ENCODE data around the gene TMC8. TPM values are rescaled to one million over a fixed set of nuclear protein-coding genes. Genes with fewer than 3 reads are reported as not detected.
A peak's percentile ranks its signal among the peaks of the same experiment; 100 is the strongest.

The TMC8 gene
- total and polyA plus RNA-seq, 12 donors = 0.44 to 28.8 (median 6.3) TPM

DNA sequence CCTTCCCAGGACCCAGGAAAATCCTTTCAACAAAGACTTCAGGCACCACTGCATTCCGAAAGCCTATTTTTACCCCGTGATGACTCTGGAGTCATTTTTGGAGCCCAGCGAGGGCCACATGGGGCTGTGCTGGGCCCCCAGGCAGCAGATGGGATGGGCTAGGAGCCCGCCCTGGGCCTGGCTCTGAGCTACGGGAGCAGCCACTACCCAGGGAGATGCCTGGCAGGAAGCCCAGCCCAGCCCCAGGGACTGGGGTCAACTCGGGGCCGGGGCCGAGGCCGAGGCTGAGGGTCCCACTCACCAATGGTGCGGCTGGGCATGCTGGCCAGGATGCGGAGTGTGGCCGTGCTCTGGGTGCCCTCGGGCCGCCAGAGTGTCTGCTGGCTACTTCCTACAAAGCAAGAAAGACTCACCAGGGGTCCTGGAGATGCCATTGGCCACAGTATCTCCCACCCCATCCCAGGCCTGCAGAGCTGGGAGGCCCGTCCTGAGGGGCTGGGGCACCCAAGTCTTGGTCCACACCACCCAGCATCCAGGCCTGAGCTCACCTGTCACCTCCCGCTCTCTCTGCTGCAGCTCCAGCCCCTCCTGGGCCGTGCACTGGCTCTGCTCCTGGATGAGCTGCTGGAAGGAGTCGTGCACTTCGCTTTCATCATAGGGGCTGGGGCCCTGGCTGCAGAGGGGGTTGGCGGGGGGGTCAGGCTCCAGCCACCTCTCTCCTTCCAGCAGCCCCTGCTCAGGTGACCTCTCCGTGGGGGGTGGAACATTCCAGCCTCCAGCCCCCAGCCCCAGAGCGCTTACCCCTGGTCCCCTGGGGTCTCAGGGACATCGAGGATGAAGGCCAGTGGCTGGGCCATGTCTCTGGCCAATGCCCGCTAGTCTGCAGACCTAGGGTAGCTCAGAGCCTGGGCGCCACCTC, 4.3 kb upstream of the TMC8 start:
- TF ChIP-seq, protein P1, sequence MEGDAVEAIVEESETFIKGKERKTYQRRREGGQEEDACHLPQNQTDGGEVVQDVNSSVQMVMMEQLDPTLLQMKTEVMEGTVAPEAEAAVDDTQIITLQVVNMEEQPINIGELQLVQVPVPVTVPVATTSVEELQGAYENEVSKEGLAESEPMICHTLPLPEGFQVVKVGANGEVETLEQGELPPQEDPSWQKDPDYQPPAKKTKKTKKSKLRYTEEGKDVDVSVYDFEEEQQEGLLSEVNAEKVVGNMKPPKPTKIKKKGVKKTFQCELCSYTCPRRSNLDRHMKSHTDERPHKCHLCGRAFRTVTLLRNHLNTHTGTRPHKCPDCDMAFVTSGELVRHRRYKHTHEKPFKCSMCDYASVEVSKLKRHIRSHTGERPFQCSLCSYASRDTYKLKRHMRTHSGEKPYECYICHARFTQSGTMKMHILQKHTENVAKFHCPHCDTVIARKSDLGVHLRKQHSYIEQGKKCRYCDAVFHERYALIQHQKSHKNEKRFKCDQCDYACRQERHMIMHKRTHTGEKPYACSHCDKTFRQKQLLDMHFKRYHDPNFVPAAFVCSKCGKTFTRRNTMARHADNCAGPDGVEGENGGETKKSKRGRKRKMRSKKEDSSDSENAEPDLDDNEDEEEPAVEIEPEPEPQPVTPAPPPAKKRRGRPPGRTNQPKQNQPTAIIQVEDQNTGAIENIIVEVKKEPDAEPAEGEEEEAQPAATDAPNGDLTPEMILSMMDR (IDR thresholded peaks at IDR 0.05) = no peak
- TF ChIP-seq POLR2A (IDR thresholded peaks at IDR 0.05) = no peak
- H3K4me1 ChIP-seq (replicated peaks in 1 of 2) = peaks cover 12 to 40% of the 10 kb centered on the region in 2 donors
- H3K9me3 ChIP-seq (replicated peaks in 1 of 3) = no peaks in the 10 kb centered on the region
- H3K27ac ChIP-seq = peak overlapping the region in 2 of 5 donors; percentile 73 to 91
- H3K4me3 ChIP-seq = no peak overlapping the region
- 64 to 79% (median 73%) methylated on average over 4 to 25 of the region's 25 CpGs for WGBS, 4 donors
- intact Hi-C loops (cut with DNase I) = loop anchor here in 1 of 2 donors (5.0 kb wide), 1 partner anchor 46 kb away; no protein-coding TSS in a partner anchor
- DNase-seq = no peak
- H3K27me3 ChIP-seq = peaks cover under 1% of the 10 kb centered on the region
- no peaks in the 10 kb centered on the region for H3K36me3 ChIP-seq (replicated peaks in 1 of 2)

- Histone ChIP-seq H3K27ac (peak overlapping the region in 2 of 5 donors; percentile 73 to 91), H3K27me3 (peaks cover 7% of the 10 kb centered on the region), H3K9me3 (replicated peaks in 1 of 3) (no peaks in the 10 kb centered on the region), H3K4me3 (no peak overlapping the region), H3K36me3 (replicated peaks in 1 of 2) (no peaks in the 10 kb centered on the region), H3K4me1 (replicated peaks in 1 of 2) (peaks cover 12 to 46% of the 10 kb centered on the region in 2 donors)
- WGBS, 4 donors = 60 to 82% (median 70%) methylated on average over 2 to 6 of the region's 6 CpGs
- DNase-seq = no peak
- intact Hi-C loops (cut with DNase I) = loop anchor here in 1 of 2 donors (5.0 kb wide), 1 partner anchor 45 kb away; no protein-coding TSS in a partner anchor
- TF ChIP-seq POLR2A (IDR thresholded peaks at IDR 0.05) = no peak
- TF ChIP-seq, protein P1 (IDR thresholded peaks at IDR 0.05) = no peak
These were observed 3.7 kb upstream of the TMC8 start for GRCh38 chr17:78126895-78127238.

GRCh38 chr17:78127239-78127887, 3.2 kb upstream of the TMC8 start:
- peak in 6 of 7 donors; percentile 50 to 79 (median 64) for DNase-seq
- Histone ChIP-seq H3K27me3 (peaks cover 10% of the 10 kb centered on the region), H3K4me1 (replicated peaks in 1 of 2) (peaks cover 12 to 47% of the 10 kb centered on the region in 2 donors), H3K9me3 (replicated peaks in 1 of 3) (no peaks in the 10 kb centered on the region), H3K27ac (peak overlapping the region in 4 of 5 donors; percentile 70 to 91 (median 72)), H3K4me3 (peak overlapping the region in 3 of 4 donors; percentile 11 to 74 (median 33)), H3K36me3 (replicated peaks in 1 of 2) (no peaks in the 10 kb centered on the region)
- intact Hi-C loops (cut with DNase I) = loop anchor here in 1 of 2 donors (5.0 kb wide), 1 partner anchor 45 kb away; no protein-coding TSS in a partner anchor
- 44 to 58% (median 51%) methylated on average over 3 to 25 of the region's 25 CpGs for WGBS, 4 donors
- TF ChIP-seq, protein P1 (IDR thresholded peaks at IDR 0.05) = no peak
- peak in 1 of 2 donors; percentile 21 for TF ChIP-seq POLR2A (IDR thresholded peaks at IDR 0.05)

Measured in adrenal gland (tissue), 12 donors.